ENCODE data around the gene MAML3.

The MAML3 gene

DNA sequence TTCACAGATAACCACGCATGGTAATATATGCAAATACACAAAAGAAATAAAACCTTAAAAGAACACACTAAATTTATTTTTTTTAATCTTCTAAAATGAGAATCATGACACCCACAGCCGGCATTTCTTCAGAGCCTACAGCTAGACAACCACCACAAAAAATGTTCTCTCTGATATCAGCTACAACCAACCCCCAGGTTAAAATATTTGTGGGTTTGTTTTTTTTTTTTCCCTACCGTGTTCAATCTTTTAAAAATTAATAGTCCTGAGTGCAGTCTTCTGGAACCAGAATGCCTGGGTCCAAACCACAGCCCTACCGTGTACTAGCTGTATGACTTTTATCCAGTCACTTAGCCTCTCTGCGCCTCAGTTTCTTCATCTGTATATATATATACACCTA is 36.0 kb downstream of the MAML3 start:
- TF ChIP-seq, protein P1, sequence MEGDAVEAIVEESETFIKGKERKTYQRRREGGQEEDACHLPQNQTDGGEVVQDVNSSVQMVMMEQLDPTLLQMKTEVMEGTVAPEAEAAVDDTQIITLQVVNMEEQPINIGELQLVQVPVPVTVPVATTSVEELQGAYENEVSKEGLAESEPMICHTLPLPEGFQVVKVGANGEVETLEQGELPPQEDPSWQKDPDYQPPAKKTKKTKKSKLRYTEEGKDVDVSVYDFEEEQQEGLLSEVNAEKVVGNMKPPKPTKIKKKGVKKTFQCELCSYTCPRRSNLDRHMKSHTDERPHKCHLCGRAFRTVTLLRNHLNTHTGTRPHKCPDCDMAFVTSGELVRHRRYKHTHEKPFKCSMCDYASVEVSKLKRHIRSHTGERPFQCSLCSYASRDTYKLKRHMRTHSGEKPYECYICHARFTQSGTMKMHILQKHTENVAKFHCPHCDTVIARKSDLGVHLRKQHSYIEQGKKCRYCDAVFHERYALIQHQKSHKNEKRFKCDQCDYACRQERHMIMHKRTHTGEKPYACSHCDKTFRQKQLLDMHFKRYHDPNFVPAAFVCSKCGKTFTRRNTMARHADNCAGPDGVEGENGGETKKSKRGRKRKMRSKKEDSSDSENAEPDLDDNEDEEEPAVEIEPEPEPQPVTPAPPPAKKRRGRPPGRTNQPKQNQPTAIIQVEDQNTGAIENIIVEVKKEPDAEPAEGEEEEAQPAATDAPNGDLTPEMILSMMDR (IDR thresholded peaks at IDR 0.05; ENCODE audit: extremely low read depth, missing control alignments), result no peak
- DNase-seq (ENCODE audit: low spot score), result no peak

DNA sequence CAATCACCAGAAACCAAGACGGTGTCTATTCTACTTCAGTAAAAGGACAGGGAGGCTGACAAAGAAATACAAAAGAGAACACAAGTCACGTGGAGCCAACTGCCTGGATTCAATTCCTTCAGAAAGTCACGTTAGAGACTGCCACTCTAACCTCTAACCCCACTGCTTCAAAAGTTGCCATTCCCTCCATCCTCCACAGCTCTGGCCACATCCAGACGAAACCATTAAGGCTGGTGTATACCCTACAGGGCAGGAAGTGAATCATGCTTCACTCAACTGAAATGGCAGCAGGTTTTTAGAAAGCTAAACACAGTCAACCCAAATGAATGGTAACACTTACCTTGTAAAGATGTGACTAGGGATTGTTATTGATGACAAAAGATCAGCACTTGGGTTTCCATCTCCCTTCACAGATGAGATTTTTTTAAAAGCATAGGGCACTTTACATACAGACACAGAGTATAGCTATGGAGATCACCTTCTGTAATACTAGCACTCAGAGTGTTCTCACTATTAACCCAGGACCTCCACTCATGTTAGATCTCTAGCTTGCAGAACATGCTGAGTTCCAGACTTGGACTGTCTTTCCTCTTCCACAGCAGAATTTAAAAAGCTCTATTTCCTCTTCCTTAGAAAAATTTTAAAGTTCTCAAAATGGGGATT is 37.4 kb downstream of the MAML3 start:
- no peak for DNase-seq (ENCODE audit: low spot score)
- TF ChIP-seq, protein P1 (IDR thresholded peaks at IDR 0.05; ENCODE audit: extremely low read depth, missing control alignments), result no peak

DNA sequence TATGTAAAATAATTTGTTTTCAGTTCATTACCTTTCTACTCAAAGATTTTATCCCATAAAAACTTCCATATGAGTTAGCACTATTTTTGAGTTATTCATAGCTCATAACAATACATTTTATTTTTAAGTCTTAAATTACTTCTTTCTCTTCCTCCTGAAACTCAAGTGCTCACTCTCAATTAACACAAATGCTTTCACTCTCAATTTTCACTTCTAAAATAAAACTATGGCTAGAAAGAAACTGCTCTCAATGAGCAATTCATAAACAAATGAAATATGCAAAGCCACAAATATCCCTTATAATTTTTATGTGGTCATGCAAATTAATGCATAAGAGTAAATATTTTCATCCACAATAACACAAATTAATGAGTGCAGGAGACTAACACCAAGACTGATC is 38.8 kb downstream of the MAML3 start:
- TF ChIP-seq, protein P1 (IDR thresholded peaks at IDR 0.05; ENCODE audit: extremely low read depth, missing control alignments), result no peak
- no peak for DNase-seq (ENCODE audit: low spot score)

DNA sequence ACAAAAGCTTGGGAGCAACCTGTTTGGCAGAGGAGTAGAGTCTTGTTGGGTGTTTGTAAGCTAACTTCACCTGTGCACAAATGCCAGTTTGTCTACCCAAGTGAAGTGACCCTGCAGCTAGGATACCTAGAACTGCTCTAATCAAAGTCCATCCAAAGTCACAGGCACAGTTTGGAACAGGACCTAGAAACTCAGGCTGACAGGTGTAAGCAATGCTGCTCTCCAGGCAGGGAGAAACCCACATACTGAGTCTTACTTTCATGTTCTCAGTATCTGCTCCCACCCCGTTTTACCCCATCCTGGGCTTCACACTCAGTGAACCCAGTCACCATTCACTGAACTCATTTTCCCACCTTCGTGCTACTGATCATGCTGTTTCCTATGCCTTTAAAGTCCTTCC is 40.3 kb downstream of the MAML3 start:
- DNase-seq (ENCODE audit: low spot score), result no peak
- TF ChIP-seq, protein P1 (IDR thresholded peaks at IDR 0.05; ENCODE audit: extremely low read depth, missing control alignments), result no peak

DNA sequence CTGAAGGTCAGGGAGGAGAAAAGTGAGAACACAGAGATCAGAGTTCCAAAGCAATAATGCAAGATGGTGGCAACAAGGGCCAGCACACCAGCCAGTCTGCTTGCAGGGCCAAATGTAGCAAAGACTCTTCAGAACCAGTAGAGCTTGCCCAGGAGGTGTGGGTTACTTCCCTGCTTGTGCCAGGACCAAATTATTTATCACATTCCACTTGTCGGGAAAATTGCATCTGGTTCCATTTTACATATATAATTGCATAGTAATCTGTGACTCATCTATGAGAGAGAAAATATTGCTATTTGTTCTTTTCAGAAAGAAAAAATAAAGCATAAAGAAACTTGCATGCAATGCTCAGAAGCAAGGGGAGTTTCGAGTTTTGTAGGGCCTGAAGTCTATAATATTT is 41.4 kb downstream of the MAML3 start:
- TF ChIP-seq, protein P1 (IDR thresholded peaks at IDR 0.05; ENCODE audit: extremely low read depth, missing control alignments), result no peak
- DNase-seq (ENCODE audit: low spot score), result no peak

DNA sequence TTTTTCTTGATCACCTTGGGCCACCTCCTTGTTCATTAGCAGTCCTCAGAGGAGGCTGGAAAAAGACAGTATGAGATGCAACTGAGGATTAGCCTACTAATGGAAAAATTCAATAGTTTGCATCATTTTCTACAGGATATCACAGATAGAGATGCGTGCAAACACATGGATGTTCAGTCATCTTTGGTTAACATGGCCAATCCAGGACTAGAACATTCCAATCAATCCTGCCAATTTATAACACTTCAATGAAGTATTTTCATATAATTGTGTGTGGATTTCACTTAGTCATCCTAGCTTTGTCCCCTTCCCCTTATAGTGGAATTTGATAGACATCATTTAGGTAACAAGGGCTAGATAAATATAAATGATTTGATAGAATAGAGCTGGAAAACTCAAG is 42.7 kb downstream of the MAML3 start:
- no peak for DNase-seq (ENCODE audit: low spot score)
- TF ChIP-seq, protein P1 (IDR thresholded peaks at IDR 0.05; ENCODE audit: extremely low read depth, missing control alignments), result no peak

DNA sequence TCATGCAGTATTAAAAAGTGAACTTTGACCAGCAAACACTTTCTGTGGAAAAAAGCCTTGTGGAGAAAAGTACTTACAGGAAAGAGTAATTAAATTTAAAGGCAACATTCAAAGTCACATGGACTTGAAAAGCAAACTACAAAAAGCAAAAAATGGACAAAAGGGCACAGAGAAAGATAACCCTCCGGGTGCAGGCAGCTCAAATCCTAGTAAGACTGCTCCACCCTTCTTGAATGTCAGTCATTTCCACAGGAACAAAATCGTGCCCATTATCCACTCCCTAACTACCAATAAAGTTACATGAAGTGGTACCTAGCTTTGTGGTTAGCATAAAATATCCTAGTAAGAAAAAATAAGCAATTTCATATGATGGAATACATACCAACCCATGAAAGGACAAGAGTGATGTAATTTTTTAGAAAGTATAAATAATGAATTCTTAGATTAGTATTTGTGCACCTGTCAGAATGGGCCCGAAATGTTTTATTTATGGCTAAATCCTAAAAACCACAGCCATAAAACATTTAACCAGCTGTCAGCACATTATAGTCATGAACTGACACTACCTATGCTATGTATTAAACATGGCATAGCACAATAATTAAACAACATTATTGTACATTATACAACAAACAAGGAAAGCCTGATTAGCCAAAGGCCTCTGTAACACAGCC is 43.3 kb downstream of the MAML3 start:
- no peak for DNase-seq (ENCODE audit: low spot score)
- TF ChIP-seq, protein P1 (IDR thresholded peaks at IDR 0.05; ENCODE audit: extremely low read depth, missing control alignments), result no peak
